ENCODE measurements around the gene DDA1.
"Not testable (repeated sequence)": the region's sequence is repeated elsewhere in the genome, so short reads cannot be mapped to it uniquely, and the experiment has no call there.

Gene DDA1

DNA sequence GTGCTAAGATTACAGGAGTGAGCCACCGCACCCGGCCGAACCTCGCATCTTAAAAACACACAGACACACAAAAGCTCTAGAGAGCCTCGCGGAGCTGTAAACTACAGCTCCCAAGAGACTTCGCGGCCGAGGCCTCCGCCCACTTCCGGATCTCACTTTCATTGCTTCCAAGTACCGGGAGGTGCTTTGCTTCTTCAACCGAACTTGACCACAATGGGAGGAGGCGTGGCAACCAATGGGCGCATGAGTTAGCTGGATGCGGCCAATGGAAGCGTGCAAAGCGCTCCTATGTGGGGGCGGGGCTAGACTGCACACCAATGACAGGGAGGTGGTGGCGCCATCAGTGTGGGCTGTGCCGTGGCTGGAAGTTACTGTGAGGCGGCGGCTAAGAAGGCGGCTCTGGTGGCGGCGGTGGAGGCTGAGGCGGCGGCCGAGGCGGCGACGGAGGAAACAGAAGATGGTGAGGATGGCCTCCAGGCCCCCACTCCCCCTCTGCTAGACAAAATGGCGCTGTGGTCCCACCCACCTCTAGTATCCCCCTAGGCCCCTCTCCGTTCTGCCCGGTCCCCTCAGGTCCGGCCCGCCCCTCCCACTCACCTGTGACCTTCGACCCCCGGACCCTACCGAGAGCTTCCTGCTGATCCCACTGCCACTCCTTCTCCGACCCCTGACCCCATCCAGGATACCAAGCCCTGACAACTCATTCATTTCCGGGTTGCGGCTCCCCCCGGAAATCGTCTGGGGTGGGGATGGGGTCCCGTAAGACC, at the start of gene DDA1:
DDA1 (plus strand) TSS at position 366 of the 767 bp plus-strand sequence; CDS start at position 458, 92 bp downstream.
- DNase-seq, result peak; percentile 95

DNA sequence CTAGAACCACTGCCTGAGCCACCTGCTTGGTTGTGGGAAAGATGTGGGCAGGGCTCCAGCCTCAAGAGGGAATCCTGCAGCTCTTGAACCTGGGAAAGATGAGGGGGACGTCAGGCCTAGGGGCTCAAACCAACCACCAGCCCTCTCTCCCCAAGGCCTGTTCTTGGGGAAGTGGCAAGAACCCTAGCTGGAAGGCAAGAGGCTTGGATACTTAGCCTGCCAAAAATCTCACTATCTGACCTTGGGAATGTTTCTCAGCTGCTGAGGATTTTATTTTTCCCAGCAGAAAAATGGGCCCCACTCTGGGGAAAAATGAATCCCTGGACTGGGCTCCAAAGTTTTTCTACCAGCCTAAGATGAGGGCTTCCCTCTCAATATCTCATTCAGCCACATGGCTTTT, 49.4 kb upstream of the DDA1 start:
- DNase-seq, result no peak

DNA sequence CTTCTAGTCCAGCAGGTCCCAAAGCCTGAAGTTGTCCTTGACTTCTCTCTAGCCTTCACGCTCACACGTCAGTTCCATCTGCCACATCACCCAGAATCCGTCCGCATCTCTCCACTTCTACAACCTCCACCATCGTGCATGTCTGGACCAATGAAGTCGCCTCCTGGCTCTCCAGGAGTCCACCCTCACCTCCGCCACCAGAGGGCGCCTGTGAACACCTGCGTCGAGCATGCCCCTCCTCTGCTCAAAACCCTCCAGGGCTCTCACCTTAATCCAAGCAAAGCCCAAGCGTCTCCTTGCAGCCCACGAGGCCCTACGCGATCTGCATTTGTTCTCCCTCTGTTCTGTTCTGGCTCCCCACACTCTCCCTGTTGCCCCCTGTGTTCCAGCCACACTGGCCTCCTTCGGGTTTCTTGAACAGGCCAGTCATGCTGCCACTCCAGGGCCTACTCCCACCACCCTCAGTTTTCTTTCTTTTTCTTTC, 48.5 kb upstream of the DDA1 start:
- DNase-seq, result peak; percentile 74

DNA sequence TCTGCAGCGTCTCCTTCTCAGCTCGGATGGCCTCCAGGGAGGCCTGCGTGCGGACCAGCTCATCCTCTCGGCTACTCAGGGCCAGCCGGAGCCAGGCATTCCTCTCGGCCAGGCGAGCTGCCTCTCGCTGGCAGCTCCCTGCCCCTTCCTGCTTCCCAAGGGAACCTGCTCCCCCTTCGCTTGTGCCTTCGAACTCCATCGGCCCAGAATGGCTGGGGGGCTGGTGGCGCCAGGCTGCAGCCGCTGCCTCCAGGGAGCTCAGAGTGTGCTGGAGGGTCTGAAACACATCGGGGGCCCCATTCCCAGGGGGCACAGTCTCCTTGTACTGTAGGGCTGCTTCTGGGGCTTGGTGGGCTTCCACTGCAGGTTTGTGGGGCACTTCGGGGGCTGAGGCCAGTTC, 46.8 kb upstream of the DDA1 start:
- no peak for DNase-seq

DNA sequence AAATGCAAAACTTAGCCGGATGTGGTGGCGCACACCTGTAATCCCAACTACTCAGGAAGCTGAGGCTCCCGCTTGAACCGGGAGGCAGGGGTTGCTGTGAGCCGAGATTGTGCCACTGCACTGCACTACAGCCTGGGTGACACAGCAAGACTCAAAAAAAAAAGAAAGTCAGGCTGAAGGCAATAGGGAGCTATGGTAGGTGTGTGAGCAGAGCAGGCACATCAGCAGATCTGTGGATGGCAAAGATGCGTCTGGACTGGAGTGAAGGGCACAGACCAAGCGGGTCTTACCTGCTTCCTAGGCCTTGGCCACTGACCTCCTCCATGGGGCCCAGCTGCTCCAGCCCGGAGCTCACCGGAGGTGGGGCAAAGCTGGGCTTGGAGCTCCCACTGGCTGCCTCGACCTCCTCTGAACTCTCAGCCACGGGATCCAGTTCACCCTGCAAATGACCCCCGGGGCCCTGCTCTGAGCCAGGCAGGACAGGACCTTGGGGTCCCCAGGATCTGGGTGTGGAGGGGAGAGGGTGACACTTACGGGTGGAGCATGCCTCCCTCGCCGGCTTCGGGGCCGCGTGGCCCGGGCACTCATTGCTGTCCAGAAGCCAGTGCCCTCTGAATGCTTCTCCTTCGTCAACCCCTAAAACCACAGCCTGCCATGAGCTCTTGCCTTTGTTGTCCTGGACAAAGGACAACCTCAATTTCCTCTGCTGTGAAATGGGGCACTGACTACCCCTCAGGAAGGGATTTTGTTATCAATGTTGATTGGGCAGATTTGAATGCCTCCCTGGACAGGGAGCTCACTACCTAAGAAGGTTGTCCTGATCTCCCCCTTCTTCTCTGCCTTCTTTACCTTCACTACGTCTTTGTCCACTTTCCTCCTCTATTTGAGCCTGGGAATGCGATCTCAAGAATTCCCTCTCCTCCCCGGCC, 45.4 kb upstream of the DDA1 start:
- DNase-seq, result no peak

DNA sequence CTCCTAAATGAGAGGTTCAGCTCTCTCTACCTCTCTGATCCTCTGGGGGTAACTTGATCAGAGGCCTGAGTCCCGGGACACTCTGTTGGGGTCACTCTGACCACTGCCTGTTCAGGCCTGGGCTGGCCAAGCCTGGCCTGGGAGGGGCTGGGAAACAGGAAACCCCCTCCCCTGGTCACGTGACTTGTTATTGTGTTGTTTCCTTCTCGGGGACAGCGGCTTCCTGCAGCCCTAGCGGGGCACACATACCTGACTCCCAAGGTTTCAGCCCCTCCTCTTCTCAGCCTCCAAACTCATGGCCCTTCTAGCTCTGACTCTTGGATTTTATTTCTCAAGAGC, 44.8 kb upstream of the DDA1 start, which contains the start of gene USHBP1:
USHBP1 (minus strand) TSS at position 105 of the 339 bp plus-strand sequence. CDS start 446 bp downstream, outside the sequence.
- no peak for DNase-seq

DNA sequence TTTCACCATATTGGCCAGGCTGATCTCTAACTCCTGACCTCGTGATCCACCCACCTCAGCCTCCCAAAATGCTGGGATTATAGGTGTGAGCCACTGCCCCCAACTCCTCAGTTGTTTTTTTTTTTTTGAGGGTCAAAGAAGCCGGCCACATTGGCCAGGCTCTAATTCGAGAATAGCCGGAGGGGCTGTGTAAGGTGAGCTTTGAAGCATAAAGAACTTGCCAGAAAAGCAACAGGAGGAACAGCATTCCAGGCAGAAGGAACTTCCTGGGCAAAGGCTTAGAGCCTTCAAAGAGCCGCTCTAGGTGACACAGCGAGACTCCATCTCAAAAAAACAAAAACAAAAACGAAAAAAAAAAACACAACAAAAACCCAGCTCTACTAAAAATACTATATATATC, 43.3 kb upstream of the DDA1 start:
- no peak for DNase-seq

DNA sequence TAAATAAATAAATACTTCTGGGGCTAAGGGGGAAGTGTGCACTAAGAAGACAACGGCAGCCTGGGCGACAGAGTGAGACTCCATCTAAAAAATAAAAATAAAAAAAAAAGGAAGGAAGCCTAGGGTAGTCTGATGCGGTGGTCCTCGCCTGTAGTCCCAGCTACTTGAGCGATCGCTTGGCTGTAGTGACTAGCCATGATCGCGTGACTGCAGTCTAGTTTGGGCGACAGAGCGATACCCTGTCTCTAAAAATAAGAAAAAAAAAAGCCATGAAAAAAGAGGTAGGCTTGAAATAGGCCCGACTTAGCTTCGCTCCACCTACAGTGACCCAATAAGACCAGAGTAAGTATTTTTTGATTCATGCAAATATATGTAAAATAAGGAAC, 42.8 kb upstream of the DDA1 start:
- no peak for DNase-seq

DNA sequence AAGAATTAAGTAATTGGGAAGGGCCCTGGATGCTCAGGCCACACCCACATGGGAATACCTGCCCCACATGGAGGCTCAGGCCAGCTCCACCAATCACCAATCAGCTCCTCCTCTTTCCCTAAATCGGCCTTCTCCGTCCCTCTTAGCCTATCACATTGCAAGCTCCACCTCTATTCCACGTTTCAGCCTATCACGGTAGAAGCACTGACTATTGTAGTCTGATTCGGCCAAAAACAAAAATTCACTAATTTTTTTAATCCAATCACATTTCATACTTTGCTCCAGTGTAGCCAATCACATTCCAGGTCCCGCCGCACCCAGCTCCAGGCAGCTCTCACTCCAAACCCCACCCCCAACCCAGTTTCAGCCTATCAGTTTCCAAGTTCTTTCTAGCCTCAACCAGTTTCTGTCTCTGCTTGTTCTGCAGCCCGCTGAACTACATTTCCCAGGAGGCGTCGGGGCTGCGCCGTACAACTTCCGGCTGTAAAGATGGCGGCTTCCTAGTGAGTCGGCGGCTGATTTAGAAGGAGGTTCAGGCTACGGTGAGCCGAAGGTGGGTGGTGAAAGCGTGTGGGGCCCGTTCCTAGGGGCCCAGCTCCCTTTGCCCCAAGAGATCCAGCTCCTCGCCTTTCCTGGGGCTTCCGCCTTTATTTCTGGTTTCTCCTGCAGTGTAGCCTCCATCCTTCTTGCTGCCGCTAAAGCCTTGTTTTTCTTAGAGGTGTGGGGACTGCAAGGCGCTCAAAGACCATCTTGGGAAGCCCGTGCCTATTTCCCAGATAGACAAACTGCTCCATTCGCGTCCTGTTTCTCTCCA, 42.2 kb upstream of the DDA1 start, which contains the start of gene BABAM1:
BABAM1 (plus strand) TSS at position 469 of the 814 bp plus-strand sequence. CDS start 1,364 bp downstream, outside the sequence.
- peak; percentile 100 for DNase-seq

DNA sequence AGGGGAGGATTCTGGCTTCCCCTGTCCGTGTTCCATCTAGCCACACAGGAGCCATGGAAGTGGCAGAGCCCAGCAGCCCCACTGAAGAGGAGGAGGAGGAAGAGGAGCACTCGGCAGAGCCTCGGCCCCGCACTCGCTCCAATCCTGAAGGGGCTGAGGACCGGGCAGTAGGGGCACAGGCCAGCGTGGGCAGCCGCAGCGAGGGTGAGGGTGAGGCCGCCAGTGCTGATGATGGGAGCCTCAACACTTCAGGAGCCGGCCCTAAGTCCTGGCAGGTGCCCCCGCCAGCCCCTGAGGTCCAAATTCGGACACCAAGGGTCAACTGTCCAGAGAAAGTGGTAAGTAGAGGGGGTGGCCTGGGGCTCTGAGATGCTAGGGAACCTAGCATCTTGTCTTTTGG, 40.6 kb upstream of the DDA1 start:
- DNase-seq, result no peak

DNA sequence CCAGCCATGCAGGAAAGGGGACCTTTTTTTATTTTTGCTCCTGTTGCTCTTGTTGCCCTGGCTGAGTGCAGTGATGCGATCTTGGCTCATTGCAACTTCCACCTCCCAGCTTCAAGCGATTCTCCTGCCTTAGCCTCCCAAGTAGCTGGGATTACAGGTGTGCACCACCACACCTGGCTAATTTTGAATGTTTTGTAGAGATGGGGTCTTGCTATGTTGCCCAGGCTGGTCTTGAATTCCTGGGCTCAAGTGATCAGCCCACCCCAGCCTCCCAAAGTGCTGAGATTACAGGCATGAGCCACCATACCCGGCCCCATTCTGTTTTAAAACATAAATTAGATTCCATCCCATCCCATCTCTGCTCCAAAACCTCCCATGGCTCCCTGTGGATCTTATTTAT, 34.5 kb upstream of the DDA1 start:
- DNase-seq, result not testable (repeated sequence)

DNA sequence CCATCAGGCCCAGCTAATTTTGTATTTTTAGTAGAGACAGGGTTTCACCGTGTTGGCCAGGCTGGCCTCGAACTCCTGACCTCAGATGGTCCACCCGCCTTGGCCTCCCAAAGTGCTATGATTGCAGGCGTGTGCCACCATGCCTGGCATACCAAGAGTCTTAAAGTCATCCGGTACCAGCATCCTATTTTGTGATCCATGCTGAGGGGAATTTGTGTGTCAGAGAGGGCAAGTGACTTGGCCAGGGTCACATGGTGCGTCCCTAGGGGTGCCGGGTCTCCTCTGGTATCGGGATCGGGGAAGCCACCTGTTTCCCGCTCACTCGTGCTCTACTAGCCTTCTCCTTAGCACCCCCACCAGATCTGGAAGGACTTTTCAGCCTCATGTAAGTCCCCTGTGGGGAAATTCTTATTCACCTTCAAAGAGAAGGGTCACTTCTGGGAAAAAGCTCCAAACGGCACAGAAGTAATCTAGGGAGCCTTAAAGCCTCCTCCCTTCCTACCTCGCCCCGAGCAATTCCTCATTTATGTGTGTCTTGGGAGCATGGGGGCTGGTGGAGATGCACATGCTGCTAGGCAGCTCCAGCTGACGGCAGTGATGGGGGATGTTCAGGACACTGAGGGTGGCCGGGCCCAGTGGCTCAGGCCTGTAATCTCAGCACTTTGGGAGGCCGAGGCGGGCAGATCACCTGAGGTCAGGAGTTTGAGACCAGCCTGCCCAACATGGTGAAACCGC, 33.8 kb upstream of the DDA1 start:
- no peak for DNase-seq

DNA sequence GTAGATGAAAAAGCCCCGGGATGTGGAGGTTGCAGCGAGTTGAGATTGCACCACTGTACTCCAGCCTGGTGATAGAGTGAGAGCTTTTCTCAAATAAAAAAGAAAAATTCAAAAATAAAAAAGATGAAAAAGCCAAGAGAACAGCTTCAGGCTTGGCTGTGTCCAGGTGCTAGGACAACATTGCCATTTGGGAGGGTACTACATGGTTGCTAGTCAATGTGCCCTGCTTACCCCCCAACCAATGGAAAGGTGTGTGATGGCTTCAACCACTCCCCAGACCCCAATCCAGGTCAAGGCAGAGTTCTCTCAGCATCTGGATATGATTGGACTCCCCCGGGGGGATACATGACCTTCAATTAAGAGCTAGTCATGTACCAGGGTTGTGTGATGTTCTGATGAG, 29.9 kb upstream of the DDA1 start:
- DNase-seq, result no peak

DNA sequence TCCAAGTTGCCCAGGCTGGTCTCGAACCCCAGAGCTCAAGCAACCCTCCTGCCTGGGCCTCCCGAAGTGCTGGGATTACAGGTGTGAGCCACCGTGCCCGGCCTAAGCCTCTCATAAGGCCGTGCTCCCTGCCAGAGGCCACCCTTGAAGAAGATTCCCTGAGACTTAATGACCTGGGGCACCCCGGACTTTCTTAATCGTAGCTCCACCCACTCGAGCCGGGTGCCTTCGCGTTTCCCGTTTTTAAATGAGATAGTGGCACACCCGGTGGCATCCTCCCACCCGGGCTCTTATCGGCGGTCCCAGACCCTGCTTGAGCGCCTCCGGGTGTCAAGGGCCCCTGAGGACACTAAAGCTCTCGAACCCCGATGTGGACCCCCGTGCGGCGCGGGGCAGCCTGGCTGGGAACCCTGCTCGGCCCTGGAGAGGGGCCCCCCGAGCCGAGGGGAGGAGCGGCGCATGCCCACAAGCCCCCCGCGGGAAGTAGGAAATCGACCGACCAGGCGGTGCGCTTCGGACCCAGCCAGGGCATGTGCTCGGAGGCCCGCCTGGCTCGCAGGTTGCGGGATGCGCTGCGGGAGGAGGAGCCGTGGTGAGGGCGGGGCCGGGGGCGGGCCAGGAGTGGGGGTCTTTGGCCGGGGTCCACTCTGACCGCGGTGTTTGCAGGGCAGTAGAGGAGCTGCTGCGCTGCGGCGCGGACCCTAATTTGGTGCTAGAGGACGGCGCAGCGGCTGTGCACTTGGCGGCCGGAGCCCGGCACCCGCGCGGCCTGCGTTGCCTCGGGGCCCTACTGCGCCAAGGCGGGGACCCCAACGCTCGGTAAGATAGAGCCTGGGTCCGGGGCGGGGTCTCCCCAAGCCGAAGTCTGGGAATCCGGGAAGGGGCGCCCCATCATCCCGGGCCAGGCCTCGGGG, 27.7 kb upstream of the DDA1 start, which contains the start of gene ANKLE1:
ANKLE1 (plus strand) TSS at position 511 of the 914 bp plus-strand sequence; CDS start at position 531, 20 bp downstream.
- no peak for DNase-seq

DNA sequence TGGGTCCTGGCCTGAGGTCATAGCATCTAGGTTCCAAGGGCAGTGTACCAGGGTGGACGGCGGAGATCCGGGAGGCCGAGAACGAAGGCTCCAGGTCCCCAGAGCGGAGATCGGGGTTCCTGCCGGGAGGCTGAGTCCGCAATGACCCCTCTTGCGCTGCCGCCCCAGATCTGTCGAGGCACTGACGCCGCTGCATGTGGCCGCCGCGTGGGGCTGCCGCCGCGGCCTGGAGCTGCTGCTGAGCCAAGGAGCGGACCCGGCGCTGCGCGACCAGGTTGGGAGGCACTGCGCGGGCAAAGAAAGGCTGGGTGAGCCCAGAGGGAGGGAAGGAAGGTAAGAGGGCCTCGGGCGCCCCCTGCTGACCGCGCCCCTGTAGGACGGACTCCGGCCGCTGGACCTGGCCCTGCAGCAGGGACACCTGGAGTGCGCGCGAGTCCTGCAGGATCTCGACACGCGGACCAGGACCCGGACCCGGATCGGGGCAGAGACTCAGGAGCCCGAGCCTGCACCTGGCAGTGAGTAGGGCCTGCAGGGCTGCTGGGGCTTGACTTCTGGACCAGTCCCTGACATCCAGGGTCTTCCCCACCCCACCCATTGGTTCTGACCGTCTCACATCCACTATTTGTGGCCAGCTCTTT, 26.8 kb upstream of the DDA1 start:
- DNase-seq, result peak; percentile 43

DNA sequence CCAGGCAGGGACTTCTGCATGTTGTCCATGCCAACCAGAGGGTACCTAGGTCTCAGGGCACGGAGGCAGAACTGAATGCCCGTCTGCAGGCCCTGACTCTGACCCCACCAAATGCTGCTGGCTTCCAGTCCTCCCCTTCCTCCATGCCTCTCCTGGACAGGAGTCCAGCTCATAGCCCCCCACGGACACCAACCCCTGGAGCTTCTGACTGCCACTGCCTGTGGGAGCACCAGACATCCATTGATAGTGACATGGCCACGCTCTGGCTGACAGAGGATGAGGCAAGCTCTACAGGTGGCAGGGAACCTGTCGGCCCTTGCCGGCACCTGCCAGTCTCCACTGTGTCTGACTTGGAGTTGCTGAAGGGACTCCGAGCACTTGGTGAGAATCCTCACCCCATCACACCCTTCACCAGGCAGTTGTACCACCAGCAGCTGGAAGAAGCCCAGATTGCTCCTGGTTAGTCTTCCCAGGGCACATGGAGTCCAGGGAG, 25.8 kb upstream of the DDA1 start:
- no peak for DNase-seq

DNA sequence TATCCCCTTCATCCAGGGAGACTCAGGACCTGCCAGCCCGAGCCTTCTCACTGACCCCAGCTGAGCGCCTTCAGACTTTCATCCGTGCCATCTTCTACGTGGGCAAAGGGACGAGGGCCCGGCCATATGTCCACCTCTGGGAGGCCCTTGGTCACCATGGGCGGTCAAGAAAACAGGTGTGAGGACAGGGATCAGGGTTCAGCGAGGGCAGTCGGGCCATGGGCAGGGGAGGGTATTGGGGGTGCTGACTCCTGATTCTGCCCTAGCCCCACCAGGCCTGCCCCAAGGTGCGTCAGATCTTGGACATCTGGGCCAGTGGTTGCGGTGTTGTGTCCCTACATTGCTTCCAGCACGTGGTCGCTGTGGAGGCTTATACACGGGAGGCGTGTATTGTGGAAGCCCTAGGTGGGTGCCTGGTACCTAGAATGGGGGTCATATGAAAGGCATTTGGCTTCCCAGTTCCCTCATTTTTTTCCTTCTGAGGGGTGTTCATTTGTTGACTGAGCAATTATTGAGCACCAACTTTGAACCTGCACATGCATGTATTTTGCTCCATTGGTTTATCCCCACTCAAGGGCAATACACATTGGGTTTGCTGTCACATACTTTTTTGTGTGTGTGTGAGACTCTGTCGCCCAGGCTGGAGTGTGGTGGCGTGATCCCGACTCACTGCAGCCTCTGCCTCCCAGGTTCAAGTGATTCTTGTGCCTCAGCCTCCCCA, 23.8 kb upstream of the DDA1 start:
- no peak for DNase-seq

DNA sequence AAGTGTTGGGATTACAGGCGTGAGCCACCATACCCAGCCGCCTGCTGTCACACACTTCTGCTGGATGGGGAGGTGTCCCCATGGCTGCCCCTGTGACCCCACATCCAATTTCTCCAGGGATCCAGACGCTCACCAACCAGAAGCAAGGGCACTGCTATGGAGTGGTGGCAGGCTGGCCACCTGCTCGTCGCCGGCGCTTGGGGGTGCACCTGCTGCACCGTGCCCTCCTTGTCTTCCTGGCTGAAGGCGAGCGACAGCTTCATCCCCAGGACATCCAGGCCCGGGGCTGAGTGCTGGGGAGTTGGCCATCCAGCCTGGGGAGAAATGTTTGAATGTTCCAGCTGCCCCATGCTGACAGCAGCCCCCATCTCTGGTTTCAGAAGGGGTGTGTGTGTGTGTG, 23.1 kb upstream of the DDA1 start:
- DNase-seq, result no peak

DNA sequence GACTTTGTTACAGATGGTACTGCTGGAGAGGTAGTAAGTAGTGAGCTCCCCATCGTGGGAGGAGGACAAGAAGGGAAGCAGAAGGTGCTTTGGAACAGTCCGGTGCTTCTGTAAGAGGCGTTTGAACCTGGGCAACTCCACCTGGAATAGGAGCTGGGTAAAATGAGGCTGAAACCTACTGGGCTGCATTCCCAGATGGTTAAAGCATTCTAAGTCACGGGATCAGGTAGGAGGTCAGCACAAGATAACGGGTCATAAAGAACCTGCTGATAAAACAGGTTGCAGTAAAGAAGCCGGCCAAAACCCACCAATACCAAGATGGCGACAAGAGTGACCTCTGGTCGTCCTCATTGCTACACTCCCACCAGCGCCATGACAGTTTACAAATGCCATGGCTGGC, 22.6 kb upstream of the DDA1 start:
- DNase-seq, result no peak
